MM.1S (cell line): Measurements from ENCODE around the gene SRM.

Experiments used
- DNase-seq: peaks from one replicate; pipeline ENCODE4 v3.0.0-alpha.2; 2015
- H2AFZ ChIP-seq: fragments of 300-600 bp; sonication (generic); 2 replicates; pipeline ENCODE4 v1.6.0; 2016; ENCODE audit warnings: antibody characterized with exemption, low read length
- H3F3A ChIP-seq: fragments of 300-600 bp; sonication (generic); 2 replicates; pipeline ENCODE4 v1.6.1; 2016; ENCODE audit warnings: mild to moderate bottlenecking, antibody characterized with exemption, low read length, moderate library complexity, mixed read lengths; ENCODE audit not compliant: insufficient read depth
- H3K27ac ChIP-seq: fragments of 300-600 bp; sonication (generic); 2 replicates; pipeline ENCODE4 v1.5.1; 2016; ENCODE audit warnings: mild to moderate bottlenecking, low read length
- H3K27me3 ChIP-seq: fragments of 300-600 bp; sonication (generic); replicated peaks from 2 replicates; pipeline ENCODE4 v1.6.0; 2016; ENCODE audit warnings: low read length; ENCODE audit not compliant: insufficient read depth
- H3K36me3 ChIP-seq: fragments of 300-600 bp; sonication (generic); replicated peaks from 2 replicates; pipeline ENCODE4 v1.6.1; 2016; ENCODE audit warnings: mild to moderate bottlenecking, low read length, mixed read lengths; ENCODE audit not compliant: insufficient read depth
- H3K4me1 ChIP-seq: fragments of 300-600 bp; sonication (generic); 2 replicates; pipeline ENCODE4 v1.6.1; 2016; ENCODE audit warnings: low read length, mixed read lengths
- H3K4me2 ChIP-seq: fragments of 300-600 bp; sonication (generic); 2 replicates; pipeline ENCODE4 v1.6.0; 2016; ENCODE audit warnings: low read depth, low read length
- H3K4me3 ChIP-seq: fragments of 300-600 bp; sonication (generic); 2 replicates; pipeline ENCODE4 v1.5.1; 2016; ENCODE audit warnings: low read length, mixed read lengths
- H3K79me2 ChIP-seq: fragments of 300-600 bp; sonication (generic); 2 replicates; pipeline ENCODE4 v1.6.1; 2016; ENCODE audit warnings: mixed run types, low read length, mixed read lengths
- H3K9ac ChIP-seq: fragments of 300-600 bp; sonication (generic); 2 replicates; pipeline ENCODE4 v1.6.1; 2016; ENCODE audit warnings: low read length, mixed read lengths
- H3K9me2 ChIP-seq: fragments of 300-600 bp; sonication (generic); replicated peaks from 2 replicates; pipeline ENCODE4 v1.6.1; 2016; ENCODE audit warnings: mild to moderate bottlenecking, low read length, mixed read lengths; ENCODE audit not compliant: insufficient read depth
- H3K9me3 ChIP-seq: fragments of 300-600 bp; sonication (generic); replicated peaks from 2 replicates; pipeline ENCODE4 v1.6.1; 2016; ENCODE audit warnings: mild to moderate bottlenecking, low read length, mixed read lengths; ENCODE audit not compliant: insufficient read depth
- H4K20me1 ChIP-seq: fragments of 300-600 bp; sonication (generic); 2 replicates; pipeline ENCODE4 v1.6.1; 2016; ENCODE audit warnings: mild to moderate bottlenecking, low read length, moderate library complexity, mixed read lengths; ENCODE audit not compliant: insufficient read depth
- EZH2 ChIP-seq: fragments of 300-600 bp; sonication (generic); optimal IDR thresholded peaks from 2 replicates; pipeline ENCODE3; 2017; ENCODE audit warnings: low read depth, mild to moderate bottlenecking, antibody characterized with exemption, low read length, mixed read lengths
- EZH2phosphoT487 ChIP-seq: fragments of 300-600 bp; sonication (generic); IDR thresholded peaks from 2 replicates; pipeline ENCODE4 v1.6.1; 2018; ENCODE audit warnings: antibody characterized with exemption, low read length
- TF ChIP-seq, protein P1 (sequence below): fragments of 300-600 bp; sonication (generic); IDR thresholded peaks from 2 replicates; pipeline ENCODE4 v1.5.1; 2016; ENCODE audit warnings: antibody characterized with exemption, low read length, mixed read lengths

SRM gene

DNA sequence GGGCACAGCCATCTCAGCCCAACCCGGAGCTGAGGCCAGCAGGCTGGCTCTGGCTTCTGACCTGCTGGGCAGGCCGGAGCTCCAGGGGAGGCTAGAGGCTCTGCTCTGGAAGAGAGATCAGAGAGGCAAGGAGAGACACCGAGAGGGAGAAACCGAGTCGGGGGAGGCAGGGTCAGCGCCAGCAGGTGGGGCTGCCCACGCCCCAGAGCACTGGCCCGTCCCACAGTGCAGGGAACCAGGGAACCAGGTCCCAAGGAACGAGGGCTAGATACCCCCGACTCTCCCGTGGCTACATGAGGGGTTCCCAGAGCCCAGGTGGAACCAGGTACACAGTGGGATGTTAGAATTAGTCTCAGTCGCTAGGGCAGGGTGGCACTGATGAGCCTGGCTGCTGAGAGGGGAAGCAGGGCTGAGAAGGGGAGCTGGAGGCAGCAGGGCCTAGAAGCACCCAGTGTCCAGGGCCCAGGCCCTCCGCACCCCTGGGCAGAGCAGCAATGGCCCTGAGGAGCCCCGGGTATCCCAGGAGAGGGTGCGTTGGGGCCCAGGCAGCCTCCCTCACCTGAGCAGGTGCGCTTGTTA, 14.9 kb downstream of the SRM start:
- no peak for DNase-seq
- Histone ChIP-seq H3K4me2 (no peak overlapping the region), H3K79me2 (no peaks in the 10 kb centered on the region), H3K36me3 (no peaks in the 10 kb centered on the region), H3K4me3 (no peak overlapping the region), H3K27me3 (0 out of 2 replicates have a peak, but pooled peaks cover 8% of the 10 kb centered on the region), H3K9me3 (no peaks in the 10 kb centered on the region), H3K9ac (no peak overlapping the region), H3F3A (no peaks in the 10 kb centered on the region), H3K27ac (no peak overlapping the region), H3K4me1 (no peaks in the 10 kb centered on the region), H2AFZ (no peak overlapping the region), H3K9me2 (no peaks in the 10 kb centered on the region), H4K20me1 (no peaks in the 10 kb centered on the region)
- TF ChIP-seq, protein P1, sequence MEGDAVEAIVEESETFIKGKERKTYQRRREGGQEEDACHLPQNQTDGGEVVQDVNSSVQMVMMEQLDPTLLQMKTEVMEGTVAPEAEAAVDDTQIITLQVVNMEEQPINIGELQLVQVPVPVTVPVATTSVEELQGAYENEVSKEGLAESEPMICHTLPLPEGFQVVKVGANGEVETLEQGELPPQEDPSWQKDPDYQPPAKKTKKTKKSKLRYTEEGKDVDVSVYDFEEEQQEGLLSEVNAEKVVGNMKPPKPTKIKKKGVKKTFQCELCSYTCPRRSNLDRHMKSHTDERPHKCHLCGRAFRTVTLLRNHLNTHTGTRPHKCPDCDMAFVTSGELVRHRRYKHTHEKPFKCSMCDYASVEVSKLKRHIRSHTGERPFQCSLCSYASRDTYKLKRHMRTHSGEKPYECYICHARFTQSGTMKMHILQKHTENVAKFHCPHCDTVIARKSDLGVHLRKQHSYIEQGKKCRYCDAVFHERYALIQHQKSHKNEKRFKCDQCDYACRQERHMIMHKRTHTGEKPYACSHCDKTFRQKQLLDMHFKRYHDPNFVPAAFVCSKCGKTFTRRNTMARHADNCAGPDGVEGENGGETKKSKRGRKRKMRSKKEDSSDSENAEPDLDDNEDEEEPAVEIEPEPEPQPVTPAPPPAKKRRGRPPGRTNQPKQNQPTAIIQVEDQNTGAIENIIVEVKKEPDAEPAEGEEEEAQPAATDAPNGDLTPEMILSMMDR: no peak
- TF ChIP-seq EZH2: no peak
- TF ChIP-seq EZH2phosphoT487: no peak

DNA sequence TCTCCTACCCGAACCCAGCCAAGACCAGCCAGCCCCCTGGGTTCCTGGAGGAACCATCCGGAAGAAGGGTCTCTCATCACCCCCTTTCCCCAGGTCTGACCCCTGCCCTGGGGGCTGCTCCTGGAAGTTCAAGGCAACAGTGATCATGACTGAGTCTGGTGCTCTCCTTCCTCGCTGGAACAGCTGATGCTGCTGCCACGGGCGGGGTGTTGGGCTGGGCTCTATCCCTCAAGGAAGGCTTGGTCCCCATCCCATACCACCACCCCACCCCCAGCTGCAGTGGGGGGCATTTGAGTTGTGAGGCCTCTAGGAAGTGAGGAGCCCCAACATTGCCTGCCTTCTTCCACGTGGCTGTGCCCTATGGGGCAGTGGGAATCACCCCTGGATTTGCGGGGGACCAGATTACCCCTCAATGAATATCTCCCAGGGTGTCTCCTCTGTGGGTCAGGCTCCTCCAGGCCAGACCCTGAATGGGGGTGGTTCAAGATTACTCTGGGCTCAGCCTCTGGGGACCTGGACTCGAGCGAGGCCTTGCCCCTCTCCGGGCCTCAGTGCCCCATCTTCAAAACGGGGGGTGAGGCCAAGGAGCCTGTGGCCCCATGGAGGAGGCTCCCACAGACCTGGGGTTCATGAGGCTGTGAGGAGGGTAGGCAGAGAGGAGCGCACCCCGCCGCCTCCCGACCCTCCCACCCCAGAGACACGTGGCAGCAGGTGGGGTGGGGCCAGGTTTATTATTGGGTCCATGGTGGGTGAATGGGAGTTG, 15.6 kb downstream of the SRM start:
- H3K9me3 ChIP-seq: no peaks in the 10 kb centered on the region
- no peaks in the 10 kb centered on the region for H3K36me3 ChIP-seq
- H3K9ac ChIP-seq: no peak overlapping the region
- no peak for TF ChIP-seq EZH2phosphoT487
- TF ChIP-seq, protein P1: no peak
- no peak for TF ChIP-seq EZH2
- no peak overlapping the region for H3K4me2 ChIP-seq
- H4K20me1 ChIP-seq: no peaks in the 10 kb centered on the region
- no peak overlapping the region for H2AFZ ChIP-seq
- H3K27me3 ChIP-seq: 0 out of 2 replicates have a peak, but pooled peaks cover 8% of the 10 kb centered on the region
- no peaks in the 10 kb centered on the region for H3F3A ChIP-seq
- no peaks in the 10 kb centered on the region for H3K79me2 ChIP-seq
- H3K4me1 ChIP-seq: no peaks in the 10 kb centered on the region
- no peaks in the 10 kb centered on the region for H3K9me2 ChIP-seq
- H3K27ac ChIP-seq: no peak overlapping the region
- no peak overlapping the region for H3K4me3 ChIP-seq
- no peak for DNase-seq

DNA sequence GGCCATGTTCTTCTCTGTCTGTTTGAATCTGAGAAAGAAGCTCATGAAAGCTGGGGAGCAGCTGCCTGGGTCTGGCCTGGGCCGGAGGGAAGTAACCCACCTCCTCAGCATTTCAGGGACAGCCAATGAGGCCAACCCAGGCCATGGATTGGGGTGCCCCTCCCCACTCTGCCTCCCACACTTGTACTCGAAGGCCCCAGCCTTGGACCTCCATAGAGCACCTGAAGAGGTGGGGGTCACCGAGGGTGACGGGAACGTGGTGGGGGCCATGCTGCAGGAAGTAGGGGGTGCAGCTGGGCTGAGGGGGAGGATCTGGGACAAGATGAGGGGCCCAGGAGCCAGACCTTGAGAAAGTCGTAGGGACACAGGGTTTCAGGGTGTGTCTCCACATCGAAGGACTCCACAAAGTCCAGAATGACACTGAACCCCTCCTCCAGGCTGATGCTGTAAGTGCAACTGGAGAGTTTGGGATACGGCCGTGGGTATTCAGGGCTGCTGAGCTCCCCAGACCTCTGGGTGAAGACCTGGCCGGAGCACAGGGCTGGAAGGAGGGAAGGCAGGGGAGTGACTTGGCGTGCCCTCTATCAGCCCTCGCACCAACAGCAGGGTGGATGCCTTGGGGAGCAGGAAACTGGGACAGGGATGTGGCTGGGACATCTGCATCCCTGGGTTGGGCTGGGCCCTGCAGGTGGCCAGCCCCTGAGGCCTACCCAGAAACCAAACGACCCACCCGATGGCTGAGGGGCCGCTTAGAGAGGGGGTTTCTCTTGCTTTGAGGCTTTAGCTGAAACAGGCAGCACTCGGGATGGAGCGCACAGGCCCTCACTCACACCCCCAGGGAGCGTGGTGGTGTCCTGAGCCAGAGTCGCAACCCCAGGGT, 16.6 kb downstream of the SRM start:
- H3K27me3 ChIP-seq: 0 out of 2 replicates have a peak, but pooled peaks cover 8% of the 10 kb centered on the region
- TF ChIP-seq EZH2phosphoT487 (no peak), EZH2 (no peak)
- TF ChIP-seq, protein P1: no peak
- no peaks in the 10 kb centered on the region for H3K9me3 ChIP-seq
- no peak overlapping the region for H2AFZ ChIP-seq
- H3K4me2 ChIP-seq: no peak overlapping the region
- H3K27ac ChIP-seq: no peak overlapping the region
- H3K9ac ChIP-seq: no peak overlapping the region
- H3K4me3 ChIP-seq: no peak overlapping the region
- no peaks in the 10 kb centered on the region for H3K4me1 ChIP-seq
- no peak for DNase-seq
- no peaks in the 10 kb centered on the region for H3K79me2 ChIP-seq
- H3K9me2 ChIP-seq: no peaks in the 10 kb centered on the region
- H3F3A ChIP-seq: no peaks in the 10 kb centered on the region
- no peaks in the 10 kb centered on the region for H4K20me1 ChIP-seq
- no peaks in the 10 kb centered on the region for H3K36me3 ChIP-seq
